ENCODE measurements around the gene BCAS1.
A peak's percentile ranks its signal among the peaks of the same experiment; 100 is the strongest.

Gene BCAS1

GRCh38 chr20:53954723-53955658 lies 115.4 kb downstream of the BCAS1 start:
- TF ChIP-seq POLR2A (IDR thresholded peaks at IDR 0.05; ENCODE audit: extremely low read depth, insufficient read length) (no peak), MYC (IDR thresholded peaks at IDR 0.05; ENCODE audit: low read depth, low read length) (no peak), MAX (IDR thresholded peaks at IDR 0.05; ENCODE audit: low read depth, low read length) (no peak), CTCF (IDR thresholded peaks at IDR 0.05; ENCODE audit: low read depth, low read length) (no peak)
- DNase-seq (ENCODE audit: low read depth): no peak

GRCh38 chr20:53952528-53953096 lies 117.8 kb downstream of the BCAS1 start:
- no peak for DNase-seq (ENCODE audit: low read depth)
- H3K4me3 ChIP-seq (ENCODE audit: low read depth, low read length): no peak overlapping the region
- TF ChIP-seq MAX (IDR thresholded peaks at IDR 0.05; ENCODE audit: low read depth, low read length): no peak
- TF ChIP-seq CTCF (IDR thresholded peaks at IDR 0.05; ENCODE audit: low read depth, low read length): no peak
- TF ChIP-seq POLR2A (IDR thresholded peaks at IDR 0.05; ENCODE audit: extremely low read depth, insufficient read length): no peak
- no peak for TF ChIP-seq MYC (IDR thresholded peaks at IDR 0.05; ENCODE audit: low read depth, low read length)

More at GRCh38 chr20:53954723-53955658, 115.4 kb downstream of the BCAS1 start:
- no peak overlapping the region for H3K4me3 ChIP-seq (ENCODE audit: low read depth, low read length)

GRCh38 chr20:53950578-53950977 lies 119.8 kb downstream of the BCAS1 start:
- TF ChIP-seq MYC (IDR thresholded peaks at IDR 0.05; ENCODE audit: low read depth, low read length) (no peak), MAX (IDR thresholded peaks at IDR 0.05; ENCODE audit: low read depth, low read length) (no peak)
- DNase-seq (ENCODE audit: low read depth): no peak
- H3K4me3 ChIP-seq (ENCODE audit: low read depth, low read length): no peak overlapping the region

GRCh38 chr20:53950031-53950430 lies 120.4 kb downstream of the BCAS1 start:
- TF ChIP-seq POLR2A (IDR thresholded peaks at IDR 0.05; ENCODE audit: extremely low read depth, insufficient read length) (no peak), MAX (IDR thresholded peaks at IDR 0.05; ENCODE audit: low read depth, low read length) (no peak), MYC (IDR thresholded peaks at IDR 0.05; ENCODE audit: low read depth, low read length) (no peak), CTCF (IDR thresholded peaks at IDR 0.05; ENCODE audit: low read depth, low read length) (no peak)
- no peak overlapping the region for H3K4me3 ChIP-seq (ENCODE audit: low read depth, low read length)
- DNase-seq (ENCODE audit: low read depth): peak; percentile 56

GRCh38 chr20:53949319-53949839 lies 121.0 kb downstream of the BCAS1 start:
- TF ChIP-seq MAX (IDR thresholded peaks at IDR 0.05; ENCODE audit: low read depth, low read length) (peak; percentile 44), POLR2A (IDR thresholded peaks at IDR 0.05; ENCODE audit: extremely low read depth, insufficient read length) (no peak)
- H3K4me3 ChIP-seq (ENCODE audit: low read depth, low read length): no peak overlapping the region
- DNase-seq (ENCODE audit: low read depth): peak; percentile 80

- TF ChIP-seq MAX (IDR thresholded peaks at IDR 0.05; ENCODE audit: low read depth, low read length) (no peak), POLR2A (IDR thresholded peaks at IDR 0.05; ENCODE audit: extremely low read depth, insufficient read length) (no peak), CTCF (IDR thresholded peaks at IDR 0.05; ENCODE audit: low read depth, low read length) (no peak), MYC (IDR thresholded peaks at IDR 0.05; ENCODE audit: low read depth, low read length) (no peak)
- no peak for DNase-seq (ENCODE audit: low read depth)
- no peak overlapping the region for H3K4me3 ChIP-seq (ENCODE audit: low read depth, low read length)
Measured at GRCh38 chr20:53948383-53949318, 121.7 kb downstream of the BCAS1 start.

Data from NB4 (cell line).